ENCODE data around the gene ARRDC5.

DNA sequence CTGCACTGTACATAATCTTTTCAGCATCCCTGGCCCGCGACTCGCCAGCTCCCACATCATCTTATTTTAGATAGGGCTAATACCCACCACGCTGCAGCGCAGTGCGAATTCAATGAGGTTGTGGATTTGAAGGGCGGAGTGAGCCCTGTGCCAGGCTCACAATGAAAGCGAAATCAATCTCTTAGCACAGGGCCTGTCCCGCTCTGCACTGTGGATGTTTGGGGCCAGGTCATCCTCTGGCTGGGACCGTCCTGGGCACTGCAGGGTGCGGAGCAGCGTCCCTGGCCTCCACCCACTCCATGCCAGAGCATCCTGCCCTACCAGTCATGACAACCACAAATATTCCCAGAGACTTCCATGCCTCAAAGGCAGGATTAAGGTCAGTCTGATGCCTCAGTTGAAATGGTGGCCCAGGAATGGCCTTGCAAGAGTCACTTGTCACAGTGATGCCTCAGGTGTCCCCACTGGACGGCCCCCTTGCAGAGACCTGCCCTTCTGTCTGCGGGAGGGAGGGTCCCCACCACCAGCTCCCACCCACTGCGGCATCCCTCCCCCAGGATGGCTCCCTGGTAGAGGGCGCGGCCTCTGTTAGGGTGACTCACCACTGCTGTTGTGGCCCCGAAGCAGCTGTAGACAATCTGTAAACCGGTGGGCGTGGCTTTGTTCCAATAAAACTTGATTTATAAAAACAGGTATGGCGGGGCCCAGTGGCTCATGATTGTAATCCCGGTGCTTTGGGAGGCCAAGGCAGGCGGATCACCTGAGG lies 12.2 kb upstream of the ARRDC5 start:
- TF ChIP-seq EZH2phosphoT487 (conservative IDR thresholded peaks at IDR 0.05; ENCODE audit: low read length) = no peak
- TF ChIP-seq, protein P1, sequence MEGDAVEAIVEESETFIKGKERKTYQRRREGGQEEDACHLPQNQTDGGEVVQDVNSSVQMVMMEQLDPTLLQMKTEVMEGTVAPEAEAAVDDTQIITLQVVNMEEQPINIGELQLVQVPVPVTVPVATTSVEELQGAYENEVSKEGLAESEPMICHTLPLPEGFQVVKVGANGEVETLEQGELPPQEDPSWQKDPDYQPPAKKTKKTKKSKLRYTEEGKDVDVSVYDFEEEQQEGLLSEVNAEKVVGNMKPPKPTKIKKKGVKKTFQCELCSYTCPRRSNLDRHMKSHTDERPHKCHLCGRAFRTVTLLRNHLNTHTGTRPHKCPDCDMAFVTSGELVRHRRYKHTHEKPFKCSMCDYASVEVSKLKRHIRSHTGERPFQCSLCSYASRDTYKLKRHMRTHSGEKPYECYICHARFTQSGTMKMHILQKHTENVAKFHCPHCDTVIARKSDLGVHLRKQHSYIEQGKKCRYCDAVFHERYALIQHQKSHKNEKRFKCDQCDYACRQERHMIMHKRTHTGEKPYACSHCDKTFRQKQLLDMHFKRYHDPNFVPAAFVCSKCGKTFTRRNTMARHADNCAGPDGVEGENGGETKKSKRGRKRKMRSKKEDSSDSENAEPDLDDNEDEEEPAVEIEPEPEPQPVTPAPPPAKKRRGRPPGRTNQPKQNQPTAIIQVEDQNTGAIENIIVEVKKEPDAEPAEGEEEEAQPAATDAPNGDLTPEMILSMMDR (IDR thresholded peaks at IDR 0.05; ENCODE audit: insufficient read depth, low read length, poor library complexity, severe bottlenecking) = no peak
